HFFc6 (cell line): ENCODE measurements around the gene TMC6. TPM values are rescaled to one million over a fixed set of nuclear protein-coding genes. Genes with fewer than 3 reads are reported as not detected.
A peak's percentile ranks its signal among the peaks of the same experiment; 100 is the strongest.
"Not testable (repeated sequence)": the region's sequence is repeated elsewhere in the genome, so short reads cannot be mapped to it uniquely, and the experiment has no call there.

Experiments used
- DNase-seq: peaks from one replicate; pipeline ENCODE4 v3.0.0-alpha.2; 2018
- H3K27ac Mint-ChIP-seq: 2 replicates; pipeline ENCODE4 v1.8.0; 2020; ENCODE audit warnings: mild to moderate bottlenecking, mixed read lengths
- H3K27me3 Mint-ChIP-seq: 2 replicates; pipeline ENCODE4 v1.8.0; 2021; ENCODE audit warnings: mild to moderate bottlenecking, moderate library complexity, mixed read lengths; ENCODE audit not compliant: insufficient read depth
- H3K36me3 Mint-ChIP-seq: 2 replicates; pipeline ENCODE4 v1.8.0; 2021; ENCODE audit warnings: low read depth, mixed read lengths
- H3K4me1 Mint-ChIP-seq: 2 replicates; pipeline ENCODE4 v1.8.0; 2020; ENCODE audit warnings: low read depth, mixed read lengths
- H3K4me3 Mint-ChIP-seq: 2 replicates; pipeline ENCODE4 v1.8.0; 2020; ENCODE audit warnings: mild to moderate bottlenecking, moderate library complexity, mixed read lengths
- H3K9me3 Mint-ChIP-seq: 2 replicates; pipeline ENCODE4 v1.8.0; 2020; ENCODE audit warnings: mild to moderate bottlenecking, mixed read lengths
- total RNA-seq, 6 experiments: library from RNA; stranded (reverse); fragmentation: NEBNext Ultra II Directional; extraction: Animal tissue kit (Norgen Biotek cat#: 25700); gene quantifications; 2 replicates in 1 of 6; 3 replicates in 5 of 6; pipeline ENCODE4 v1.2.3, GENCODE V29; 2021
- TF ChIP-seq, protein P1 (sequence below): fragments of 200-600 bp; sonication (generic); IDR thresholded peaks from 2 replicates; pipeline ENCODE4 v1.5.0; 2021; ENCODE audit warnings: antibody characterized with exemption, mild to moderate bottlenecking

TMC6 gene
- total RNA-seq, 6 experiments from 2014 or later, result 0.20 to 0.59 TPM; not detected in 4

- Mint-ChIP-seq H3K4me1 (peaks cover 17% of the 10 kb centered on the region), H3K4me3 (no peak overlapping the region), H3K27me3 (peaks cover 4% of the 10 kb centered on the region; the same call in 1 of the 2 replicates), H3K36me3 (peaks cover 8% of the 10 kb centered on the region; the same call in 1 of the 2 replicates), H3K9me3 (no peaks in the 10 kb centered on the region), H3K27ac (no peak overlapping the region)
- TF ChIP-seq, protein P1, sequence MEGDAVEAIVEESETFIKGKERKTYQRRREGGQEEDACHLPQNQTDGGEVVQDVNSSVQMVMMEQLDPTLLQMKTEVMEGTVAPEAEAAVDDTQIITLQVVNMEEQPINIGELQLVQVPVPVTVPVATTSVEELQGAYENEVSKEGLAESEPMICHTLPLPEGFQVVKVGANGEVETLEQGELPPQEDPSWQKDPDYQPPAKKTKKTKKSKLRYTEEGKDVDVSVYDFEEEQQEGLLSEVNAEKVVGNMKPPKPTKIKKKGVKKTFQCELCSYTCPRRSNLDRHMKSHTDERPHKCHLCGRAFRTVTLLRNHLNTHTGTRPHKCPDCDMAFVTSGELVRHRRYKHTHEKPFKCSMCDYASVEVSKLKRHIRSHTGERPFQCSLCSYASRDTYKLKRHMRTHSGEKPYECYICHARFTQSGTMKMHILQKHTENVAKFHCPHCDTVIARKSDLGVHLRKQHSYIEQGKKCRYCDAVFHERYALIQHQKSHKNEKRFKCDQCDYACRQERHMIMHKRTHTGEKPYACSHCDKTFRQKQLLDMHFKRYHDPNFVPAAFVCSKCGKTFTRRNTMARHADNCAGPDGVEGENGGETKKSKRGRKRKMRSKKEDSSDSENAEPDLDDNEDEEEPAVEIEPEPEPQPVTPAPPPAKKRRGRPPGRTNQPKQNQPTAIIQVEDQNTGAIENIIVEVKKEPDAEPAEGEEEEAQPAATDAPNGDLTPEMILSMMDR, result no peak
- no peak for DNase-seq
These were observed 45.9 kb upstream of the TMC6 start for GRCh38 chr17:78174346-78174869.

GRCh38 chr17:78173097-78173715 lies 44.7 kb upstream of the TMC6 start:
- no peak overlapping the region for H3K4me3 Mint-ChIP-seq
- H3K27ac Mint-ChIP-seq, result peak overlapping the region; percentile 40; the same call in 1 of the 2 replicates
- H3K4me1 Mint-ChIP-seq, result peaks cover 12% of the 10 kb centered on the region
- no peaks in the 10 kb centered on the region for H3K9me3 Mint-ChIP-seq
- TF ChIP-seq, protein P1, result no peak
- H3K27me3 Mint-ChIP-seq, result peaks cover 4% of the 10 kb centered on the region; the same call in 1 of the 2 replicates
- H3K36me3 Mint-ChIP-seq, result no peaks in the 10 kb centered on the region; the same call in 1 of the 2 replicates
- DNase-seq, result no peak

DNA sequence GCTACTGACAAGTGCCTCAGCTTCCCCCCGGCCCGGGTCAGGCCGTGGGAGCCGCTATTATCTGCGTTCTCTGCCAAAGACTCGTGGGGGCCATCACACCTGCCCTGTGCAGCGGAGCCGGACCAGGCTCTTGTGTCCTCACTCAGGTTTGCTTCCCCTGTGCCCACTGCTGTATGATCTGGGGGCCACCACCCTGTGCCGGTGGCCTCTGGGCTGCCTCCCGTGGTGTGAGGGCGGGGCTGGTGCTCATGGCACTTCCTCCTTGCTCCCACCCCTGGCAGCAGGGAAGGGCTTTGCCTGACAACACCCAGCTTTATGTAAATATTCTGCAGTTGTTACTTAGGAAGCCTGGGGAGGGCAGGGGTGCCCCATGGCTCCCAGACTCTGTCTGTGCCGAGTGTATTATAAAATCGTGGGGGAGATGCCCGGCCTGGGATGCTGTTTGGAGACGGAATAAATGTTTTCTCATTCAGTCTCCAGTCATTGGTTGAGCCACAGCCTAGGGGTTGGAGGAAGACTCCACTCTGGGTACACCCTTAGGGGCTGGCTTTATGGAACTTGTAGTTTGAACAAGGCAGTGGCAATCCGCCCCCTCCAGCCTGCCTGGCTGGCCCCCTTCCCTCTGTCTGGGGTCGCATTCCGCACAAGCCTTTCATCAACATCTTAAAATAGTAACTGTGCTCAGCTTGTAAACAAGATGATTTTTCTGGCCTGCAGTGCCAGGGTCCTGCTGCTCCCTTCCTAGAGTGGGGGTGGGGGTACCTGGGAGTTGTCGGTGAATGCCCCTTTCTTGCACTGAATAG lies 43.9 kb upstream of the TMC6 start:
- peaks cover 4% of the 10 kb centered on the region; the same call in 1 of the 2 replicates for H3K27me3 Mint-ChIP-seq
- H3K9me3 Mint-ChIP-seq, result no peaks in the 10 kb centered on the region
- no peak overlapping the region for H3K4me3 Mint-ChIP-seq
- peaks cover 12% of the 10 kb centered on the region for H3K4me1 Mint-ChIP-seq
- no peaks in the 10 kb centered on the region; the same call in 1 of the 2 replicates for H3K36me3 Mint-ChIP-seq
- no peak for DNase-seq
- TF ChIP-seq, protein P1, result no peak
- peak overlapping the region; percentile 40; the same call in 1 of the 2 replicates for H3K27ac Mint-ChIP-seq

GRCh38 chr17:78171591-78172248 lies 43.2 kb upstream of the TMC6 start:
- H3K36me3 Mint-ChIP-seq, H3K27ac Mint-ChIP-seq, H3K4me3 Mint-ChIP-seq: not testable (repeated sequence)

GRCh38 chr17:78170692-78171590 lies 42.4 kb upstream of the TMC6 start:
- no peak overlapping the region for H3K4me3 Mint-ChIP-seq
- H3K9me3 Mint-ChIP-seq, result no peaks in the 10 kb centered on the region
- H3K27ac Mint-ChIP-seq, result no peak overlapping the region
- H3K4me1 Mint-ChIP-seq, result peaks cover 12% of the 10 kb centered on the region
- DNase-seq, result no peak
- TF ChIP-seq, protein P1, result no peak
- no peaks in the 10 kb centered on the region; the same call in 1 of the 2 replicates for H3K36me3 Mint-ChIP-seq
- H3K27me3 Mint-ChIP-seq, result peaks cover 2% of the 10 kb centered on the region; the same call in 1 of the 2 replicates

More at GRCh38 chr17:78171591-78172248, 43.2 kb upstream of the TMC6 start:
- H3K9me3 Mint-ChIP-seq, H3K27me3 Mint-ChIP-seq, DNase-seq: not testable (repeated sequence)
- H3K4me1 Mint-ChIP-seq, result peaks cover 12% of the 10 kb centered on the region
